NAMALWA (cell line): ENCODE results near the gene GLRA1.
"Not testable (repeated sequence)": the region's sequence is repeated elsewhere in the genome, so short reads cannot be mapped to it uniquely, and the experiment has no call there.

Experiments used
- DNase-seq: peaks from one replicate; pipeline ENCODE4 v3.0.0-alpha.2; 2015; ENCODE audit warnings: low spot score

The GLRA1 gene

DNA sequence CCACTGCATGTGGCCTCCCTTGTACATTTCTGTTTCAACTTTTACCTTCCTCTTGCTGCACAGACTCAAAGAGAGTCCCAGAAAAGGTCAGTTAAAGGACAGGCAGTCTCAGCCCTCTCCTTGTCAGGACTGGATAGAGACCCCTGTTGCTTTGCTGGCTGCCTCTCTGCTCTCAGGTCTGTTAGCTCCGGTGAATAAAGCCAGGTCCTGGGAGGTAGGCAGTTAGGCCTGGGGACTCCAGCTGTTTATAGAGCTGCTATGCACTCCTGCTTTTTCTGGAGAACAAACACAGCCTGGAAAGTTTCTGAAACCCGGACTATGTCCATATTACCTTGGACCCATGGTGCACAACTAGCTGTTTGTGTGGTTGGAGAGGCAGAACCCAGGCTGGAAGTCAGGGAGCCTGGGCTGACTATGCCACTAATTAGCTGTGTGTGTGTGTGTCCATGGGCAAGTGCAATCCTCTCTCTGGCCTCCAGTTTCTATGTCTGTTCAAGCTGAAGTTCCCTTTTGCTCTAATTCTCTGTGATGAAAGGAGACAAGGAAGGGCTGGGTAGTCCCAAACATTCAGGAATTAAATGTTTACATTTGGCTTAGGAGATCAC, 42.9 kb downstream of the GLRA1 start:
- no peak for DNase-seq

DNA sequence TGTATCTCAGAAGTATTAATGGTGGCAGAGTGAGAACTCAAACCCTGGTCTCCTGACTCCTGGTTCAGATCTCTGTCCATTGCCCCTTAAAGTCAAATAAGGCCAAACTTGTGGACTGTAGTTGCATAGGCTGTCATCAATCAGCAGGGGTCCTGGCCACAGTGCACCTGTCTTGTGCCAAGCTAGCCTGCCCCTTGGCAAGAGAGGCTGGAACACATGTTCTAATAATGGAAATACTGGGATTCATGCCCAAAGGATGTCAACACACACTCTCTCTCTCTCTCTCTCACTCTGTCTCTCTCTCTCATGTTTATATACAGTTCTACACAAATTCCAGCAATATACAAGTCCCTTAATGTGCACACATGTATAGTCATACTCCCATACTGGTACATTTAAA, 44.3 kb downstream of the GLRA1 start:
- DNase-seq = no peak

- DNase-seq = no peak
Measured at GRCh38 chr5:151873701-151874100, 51.0 kb downstream of the GLRA1 start.

DNA sequence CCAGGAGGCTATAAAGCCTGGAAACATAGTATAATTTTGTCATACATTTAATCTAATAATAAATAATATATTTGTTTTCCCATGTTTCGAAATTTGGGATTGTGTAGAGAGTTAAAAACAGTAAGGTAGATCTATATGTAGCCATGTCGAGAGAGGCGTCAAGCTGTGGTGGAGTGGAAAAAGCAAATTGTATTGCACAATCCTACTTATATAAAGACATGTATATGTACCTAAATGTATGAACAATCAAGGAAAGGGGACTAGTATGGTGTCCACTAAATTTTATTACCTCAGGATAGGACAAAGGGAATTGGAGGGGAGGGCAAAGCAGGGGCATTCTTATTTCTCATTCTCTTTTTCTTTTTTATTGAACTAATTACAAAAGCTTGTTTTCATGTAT, 52.0 kb downstream of the GLRA1 start:
- DNase-seq = no peak

- DNase-seq = no peak
Measured at GRCh38 chr5:151870820-151871219, 53.8 kb downstream of the GLRA1 start.

GRCh38 chr5:151870271-151870670, 54.4 kb downstream of the GLRA1 start:
- no peak for DNase-seq

DNA sequence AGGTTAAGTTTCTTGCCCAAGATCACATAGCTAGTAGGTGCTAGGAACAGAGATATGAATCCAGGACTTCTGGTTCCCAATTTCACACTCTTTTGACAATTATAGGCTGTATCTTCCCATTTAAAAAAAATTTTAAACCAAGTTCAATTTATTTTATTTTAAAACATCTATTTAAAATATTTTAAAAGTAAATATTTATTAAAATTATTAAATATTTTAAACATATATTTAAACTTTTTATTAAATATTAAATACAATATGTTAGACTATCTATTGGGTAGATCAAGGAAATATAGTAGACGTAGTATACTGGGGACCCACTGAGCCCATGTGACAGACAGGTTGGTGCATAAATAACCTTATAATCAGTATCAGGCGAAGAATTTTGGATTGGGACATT, 54.8 kb downstream of the GLRA1 start:
- DNase-seq = no peak

GRCh38 chr5:151868451-151868850, 56.2 kb downstream of the GLRA1 start:
- DNase-seq = no peak

- no peak for DNase-seq
Measured at GRCh38 chr5:151864061-151864748, 60.4 kb downstream of the GLRA1 start.

DNA sequence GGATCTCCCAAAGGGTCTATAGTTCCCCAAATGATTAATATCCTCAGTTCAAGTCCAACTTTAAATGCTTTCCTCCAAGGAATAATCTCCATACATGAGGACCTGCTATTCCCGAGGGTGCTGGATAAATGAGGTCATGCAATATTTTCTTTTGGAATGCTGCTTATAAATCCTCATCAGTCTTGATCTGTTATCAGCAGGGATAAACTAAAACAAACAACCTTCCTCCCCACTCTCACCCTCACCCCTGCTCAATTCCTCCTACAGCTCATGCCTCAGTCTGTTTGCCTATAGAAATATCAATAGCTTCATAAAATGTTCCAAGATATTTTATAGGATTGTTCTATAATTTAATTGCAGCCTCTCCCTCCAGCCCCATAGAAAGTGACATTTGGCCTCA, 61.1 kb downstream of the GLRA1 start:
- no peak for DNase-seq

DNA sequence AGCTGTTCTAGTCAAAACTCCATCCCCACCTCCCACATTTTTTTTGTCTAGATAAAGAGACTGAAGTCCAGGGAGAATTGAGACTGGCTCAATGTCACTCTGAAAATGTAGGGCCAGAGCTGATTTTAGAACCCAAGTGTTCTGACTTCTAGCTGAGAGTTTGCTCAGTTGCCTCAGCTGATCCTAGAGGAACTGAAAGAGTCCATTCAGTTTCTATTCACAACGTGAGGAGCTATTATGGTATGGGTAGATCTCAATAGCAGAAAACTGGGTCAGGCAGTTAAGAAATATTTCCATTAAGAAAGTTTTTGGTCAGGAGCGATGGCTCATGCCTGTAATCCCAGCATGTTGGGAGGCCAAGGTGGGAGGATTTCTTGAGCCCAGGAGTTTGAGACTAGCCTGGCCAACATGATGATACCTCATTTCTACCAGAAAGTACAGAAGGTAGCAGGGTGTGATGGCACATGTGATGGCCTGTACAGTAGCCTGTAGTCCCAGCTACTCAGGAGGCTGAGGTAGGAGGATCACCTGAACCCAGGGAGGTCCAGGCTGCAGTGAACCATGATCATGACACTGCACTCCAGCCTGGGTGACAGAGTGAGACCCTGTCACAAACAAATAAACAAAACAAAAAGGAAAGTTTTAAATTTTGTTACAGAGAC, 61.7 kb downstream of the GLRA1 start:
- DNase-seq = no peak

DNA sequence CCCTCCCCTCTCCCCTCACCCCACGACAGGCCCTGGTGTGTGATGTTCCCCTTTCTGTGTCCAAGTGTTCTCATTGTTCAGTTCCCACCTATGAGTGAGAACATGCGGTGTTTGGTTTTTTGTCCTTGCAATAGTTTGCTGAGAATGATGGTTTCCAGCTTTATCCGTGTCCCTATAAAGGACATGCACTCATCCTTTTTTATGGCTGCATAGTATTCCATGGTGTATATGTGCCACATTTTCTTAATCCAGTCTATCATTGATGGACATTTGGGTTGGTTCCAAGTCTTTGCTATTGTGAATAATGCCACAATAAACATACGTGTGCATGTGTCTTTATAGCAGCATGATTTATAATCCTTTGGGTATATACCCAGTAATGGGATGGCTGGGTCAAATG, 63.8 kb downstream of the GLRA1 start:
- not testable (repeated sequence) for DNase-seq

- DNase-seq = no peak
Measured at GRCh38 chr5:151856861-151857260, 67.8 kb downstream of the GLRA1 start.

GRCh38 chr5:151855701-151856100, 69.0 kb downstream of the GLRA1 start:
- DNase-seq = no peak

DNA sequence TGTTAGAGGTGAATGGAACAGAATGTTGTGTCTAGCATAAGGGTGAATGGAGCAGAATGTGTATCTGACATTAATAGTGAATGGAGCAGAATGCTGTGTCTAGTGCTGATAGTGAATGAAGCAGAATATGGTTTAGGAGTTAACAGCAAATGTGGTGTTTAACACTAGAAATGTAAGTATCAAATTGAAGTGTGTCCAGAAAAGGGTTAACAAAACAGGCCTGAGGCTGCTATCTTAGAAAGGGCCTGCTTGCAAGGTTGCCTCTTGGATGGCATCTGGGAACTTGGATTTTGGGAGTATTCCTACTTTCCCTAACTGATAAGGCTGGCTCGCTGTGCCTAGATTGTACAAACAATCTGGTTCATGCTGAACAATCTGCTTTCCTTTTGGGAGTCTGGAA, 76.8 kb downstream of the GLRA1 start:
- DNase-seq = no peak

DNA sequence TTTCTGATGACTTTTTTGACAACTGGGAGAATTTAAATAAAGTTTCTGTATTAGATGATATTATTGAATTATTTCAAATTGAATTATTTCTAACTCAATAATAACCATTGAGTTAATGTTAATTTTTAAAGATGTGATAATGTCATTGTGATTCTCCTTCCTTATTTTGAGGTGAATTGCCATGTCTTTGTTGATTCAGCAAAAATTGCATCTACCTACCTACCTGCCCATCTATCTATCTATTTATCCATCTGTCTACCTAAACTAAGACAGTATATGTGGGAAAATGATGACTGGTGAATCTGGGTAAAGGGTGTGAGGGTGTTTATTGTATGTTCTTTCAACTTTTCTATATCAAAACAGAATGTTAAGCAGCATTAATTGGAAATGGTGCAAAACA, 77.9 kb downstream of the GLRA1 start:
- no peak for DNase-seq

DNA sequence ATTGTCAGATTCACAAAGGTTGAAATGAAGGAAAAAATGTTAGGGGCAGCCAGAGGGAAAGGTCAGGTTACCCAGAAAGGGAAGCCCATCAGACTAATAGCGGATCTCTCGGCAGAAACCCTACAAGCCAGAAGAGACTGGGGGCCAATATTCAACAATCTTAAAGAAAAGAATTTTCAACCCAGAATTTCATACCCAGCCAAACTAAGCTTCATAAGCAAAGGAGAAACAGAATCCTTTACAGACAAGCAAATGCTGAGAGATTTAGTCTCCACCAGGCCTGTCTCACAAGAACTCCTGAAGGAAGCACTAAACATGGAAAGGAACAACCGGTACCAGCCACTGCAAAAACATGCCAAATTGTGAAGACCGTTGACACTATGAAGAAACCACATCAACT, 91.8 kb downstream of the GLRA1 start:
- not testable (repeated sequence) for DNase-seq

DNA sequence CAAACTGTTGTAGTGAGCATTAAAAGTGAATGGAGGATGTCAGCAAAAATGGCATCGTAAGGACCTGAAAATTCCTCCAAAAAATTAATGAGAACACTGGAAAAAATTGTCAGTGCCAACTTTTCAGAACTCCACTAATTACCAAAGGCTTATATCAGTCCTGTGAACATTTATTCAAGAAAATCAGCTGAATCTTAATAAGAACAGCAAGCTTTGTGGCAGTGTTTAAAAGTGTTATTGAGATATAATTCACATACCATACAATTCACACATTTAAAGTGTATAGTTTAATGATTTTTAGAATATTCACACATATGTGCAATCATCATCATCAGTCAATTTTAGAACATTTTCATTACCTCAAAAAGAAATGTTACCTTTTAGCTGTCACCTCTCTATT, 95.3 kb downstream of the GLRA1 start:
- DNase-seq = no peak

DNA sequence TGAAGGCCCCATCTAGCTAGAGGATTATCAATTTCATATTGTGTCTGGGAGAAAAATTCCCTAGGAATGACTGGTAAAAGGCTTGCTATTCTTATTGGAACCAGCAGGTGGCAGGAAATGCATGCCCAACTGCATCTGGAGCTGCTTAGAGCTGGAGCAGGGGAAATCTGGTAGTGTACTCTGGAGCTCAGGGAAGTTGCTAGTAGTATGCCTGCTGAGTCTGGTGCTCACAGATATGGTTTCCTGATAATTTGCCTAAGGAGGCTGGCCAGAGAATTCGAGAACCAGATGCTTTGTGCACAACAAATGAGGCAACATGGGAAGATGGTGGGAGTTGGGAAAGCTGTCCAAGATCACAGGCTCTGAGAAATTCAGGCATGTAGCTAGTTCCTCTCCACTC, 99.2 kb downstream of the GLRA1 start:
- peak; percentile 50 for DNase-seq

GRCh38 chr5:151822141-151822540, 102.5 kb downstream of the GLRA1 start:
- DNase-seq = no peak

DNA sequence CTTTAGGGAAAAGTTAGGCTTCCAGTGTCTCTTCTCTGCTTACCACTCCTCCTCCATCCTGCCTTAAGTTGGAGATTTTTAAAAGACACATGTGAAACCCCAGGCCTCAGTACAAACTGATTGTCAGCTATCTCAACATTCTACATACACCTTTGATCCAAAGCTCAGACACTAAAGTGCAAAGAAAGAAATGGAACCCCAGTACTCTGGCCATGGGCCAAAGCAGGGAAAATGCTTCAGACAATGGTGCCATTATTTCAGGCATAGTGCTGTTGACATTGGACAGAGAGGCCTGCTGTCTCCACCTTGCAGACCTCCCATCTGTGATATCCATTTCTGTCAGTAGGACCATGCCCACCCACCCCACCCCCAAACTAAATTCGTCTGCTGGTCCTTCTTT, 103.7 kb downstream of the GLRA1 start:
- DNase-seq = no peak

- no peak for DNase-seq
Measured at GRCh38 chr5:151820271-151820670, 104.4 kb downstream of the GLRA1 start.

DNA sequence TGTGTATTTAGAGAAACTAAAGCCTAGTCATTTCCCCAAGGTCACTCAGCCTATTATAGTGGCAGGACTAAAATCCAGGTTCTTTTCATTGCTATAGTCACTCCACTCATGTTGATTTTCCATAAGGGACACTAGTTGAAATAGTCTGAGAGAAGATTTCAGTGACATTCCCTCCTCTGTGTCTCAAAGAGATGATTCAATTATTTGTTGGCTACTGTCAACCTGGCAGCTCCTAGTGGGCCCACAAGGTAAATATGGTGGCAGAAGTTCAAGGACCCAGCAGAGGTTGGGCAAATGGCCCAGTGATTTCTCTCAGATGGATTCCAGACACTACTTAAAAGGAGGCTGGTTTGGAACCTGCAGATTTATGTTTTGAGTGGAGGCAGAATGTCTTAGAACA, 104.8 kb downstream of the GLRA1 start:
- DNase-seq = no peak

DNA sequence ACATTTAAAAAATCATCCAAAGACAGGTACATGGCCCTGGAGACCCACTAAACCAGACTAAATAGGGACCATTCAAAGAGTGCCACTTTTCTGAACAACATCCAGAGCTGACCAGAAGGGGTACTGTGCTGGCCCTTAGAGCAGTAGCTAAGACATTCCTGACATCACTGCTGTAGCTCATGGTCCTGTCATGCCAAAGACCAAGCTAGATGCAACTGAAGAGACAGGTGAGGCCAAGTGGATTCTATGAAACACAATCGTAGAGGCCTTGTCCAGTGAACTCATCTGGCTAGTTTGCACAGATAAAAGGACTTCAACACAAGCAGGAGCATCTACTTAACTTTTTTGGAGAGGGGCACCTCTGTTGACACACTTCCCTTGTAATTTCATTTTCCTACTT, 109.6 kb downstream of the GLRA1 start:
- DNase-seq = no peak
